ENCODE measurements around the gene FBXO48.

FBXO48 gene

DNA sequence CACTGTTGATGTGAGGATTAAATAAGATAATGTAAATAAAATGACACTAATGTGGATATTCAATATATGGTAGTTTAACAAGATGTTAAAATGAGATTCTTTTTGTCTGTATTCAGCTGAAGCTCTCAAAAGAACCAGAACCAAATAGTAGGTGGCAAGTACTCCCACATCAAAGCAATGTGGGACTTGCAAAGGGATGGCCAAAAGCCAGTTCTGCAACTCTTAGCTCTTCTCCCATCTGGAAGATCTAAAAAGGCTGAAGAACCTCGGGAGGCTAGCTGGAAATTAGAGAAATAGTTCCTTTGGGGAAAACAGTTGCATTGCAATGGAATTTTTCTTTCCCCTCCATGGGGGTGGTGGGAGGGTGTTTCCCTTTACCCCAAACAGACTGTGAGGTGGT, 48.7 kb downstream of the FBXO48 start:
- Mint-ChIP-seq H3K36me3 (ENCODE audit: low read depth) (no peaks in the 10 kb centered on the region), H3K27me3 (ENCODE audit: low read depth) (peaks cover 7% of the 10 kb centered on the region), H3K4me3 (no peak overlapping the region), H3K4me1 (ENCODE audit: low read depth) (peaks cover 15% of the 10 kb centered on the region), H3K27ac (no peak overlapping the region), H3K9me3 (no peaks in the 10 kb centered on the region)

DNA sequence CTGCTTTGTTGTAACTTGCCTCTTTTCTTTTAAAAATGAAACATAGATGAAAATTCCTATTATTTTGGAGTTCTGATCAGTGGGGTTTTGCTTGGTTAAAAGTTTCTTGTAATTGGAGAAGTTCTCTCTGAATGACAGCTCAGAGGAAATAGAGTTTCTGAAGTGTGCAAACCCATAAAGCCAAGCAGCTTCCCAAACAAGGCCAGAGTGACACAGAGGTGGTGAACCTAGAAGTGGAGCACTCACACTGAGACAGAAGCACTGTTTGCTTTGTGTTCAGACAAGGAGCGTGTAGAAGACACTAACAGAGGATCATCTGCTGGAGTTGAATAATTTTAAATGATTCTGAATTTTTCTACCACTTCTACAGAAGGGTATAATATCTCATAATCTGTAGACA, 49.2 kb downstream of the FBXO48 start:
- H3K4me3 Mint-ChIP-seq: no peak overlapping the region
- peak overlapping the region; percentile 68 for H3K27ac Mint-ChIP-seq
- peaks cover 15% of the 10 kb centered on the region for H3K4me1 Mint-ChIP-seq (ENCODE audit: low read depth)

DNA sequence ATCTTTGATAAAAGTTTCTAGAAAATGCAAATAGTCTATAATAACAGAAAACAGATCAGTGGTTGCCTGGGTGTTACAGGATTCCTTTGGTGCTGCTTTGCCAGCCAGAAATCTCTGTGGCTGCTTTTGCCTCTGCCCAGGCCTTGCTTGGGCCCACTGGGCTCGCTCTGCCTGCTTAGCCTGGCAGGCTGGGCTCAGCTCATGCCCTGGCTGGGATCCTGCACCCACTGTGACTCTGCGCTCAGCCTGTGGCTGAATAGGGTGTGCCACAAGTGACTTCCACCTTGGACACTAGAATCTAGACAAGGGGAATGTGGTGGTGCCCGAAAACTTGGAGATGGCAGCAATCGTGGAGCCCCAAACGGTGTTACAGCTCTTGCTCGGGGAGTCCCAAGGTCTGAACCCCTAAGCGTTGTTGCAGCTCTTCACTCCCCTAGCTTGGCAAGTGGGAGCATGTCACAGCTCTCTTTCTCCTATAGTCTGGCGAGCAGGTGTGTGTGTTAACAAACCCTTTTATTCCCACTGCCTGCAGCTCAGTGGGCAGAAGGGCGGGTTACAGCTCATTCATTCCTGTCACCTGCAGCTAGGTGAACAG, 50.9 kb downstream of the FBXO48 start:
- no peak overlapping the region for H3K27ac Mint-ChIP-seq
- H3K36me3 Mint-ChIP-seq (ENCODE audit: low read depth): no peaks in the 10 kb centered on the region
- peaks cover 7% of the 10 kb centered on the region for H3K27me3 Mint-ChIP-seq (ENCODE audit: low read depth)
- H3K9me3 Mint-ChIP-seq: no peaks in the 10 kb centered on the region
- peaks cover 17% of the 10 kb centered on the region for H3K4me1 Mint-ChIP-seq (ENCODE audit: low read depth)
- H3K4me3 Mint-ChIP-seq: no peak overlapping the region

More for the DNA sequence above, 49.2 kb downstream of the FBXO48 start:
- Mint-ChIP-seq H3K36me3 (ENCODE audit: low read depth) (no peaks in the 10 kb centered on the region), H3K27me3 (ENCODE audit: low read depth) (peaks cover 7% of the 10 kb centered on the region), H3K9me3 (no peaks in the 10 kb centered on the region)

DNA sequence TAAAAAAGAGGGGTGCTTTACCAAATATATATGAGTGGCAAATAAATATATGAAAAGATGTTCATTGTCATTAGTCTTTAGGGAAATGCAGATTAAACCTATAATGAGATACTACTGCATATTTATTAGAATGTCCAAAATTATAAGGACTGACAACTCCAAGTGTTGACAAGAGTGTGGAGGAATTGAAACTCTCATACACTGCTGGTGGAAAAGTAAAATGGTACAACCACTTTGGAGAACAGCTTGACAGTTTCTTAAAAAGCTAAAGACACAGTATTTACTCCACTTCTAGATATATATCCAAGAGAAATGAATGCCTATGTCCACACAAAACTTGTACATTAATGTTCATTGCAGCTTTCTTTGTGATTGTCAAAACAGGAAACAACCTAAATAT, 51.6 kb downstream of the FBXO48 start:
- no peaks in the 10 kb centered on the region for H3K9me3 Mint-ChIP-seq
- H3K27ac Mint-ChIP-seq: no peak overlapping the region
- no peaks in the 10 kb centered on the region for H3K36me3 Mint-ChIP-seq (ENCODE audit: low read depth)
- H3K4me1 Mint-ChIP-seq (ENCODE audit: low read depth): peaks cover 17% of the 10 kb centered on the region
- no peak overlapping the region for H3K4me3 Mint-ChIP-seq
- H3K27me3 Mint-ChIP-seq (ENCODE audit: low read depth): peaks cover 7% of the 10 kb centered on the region

DNA sequence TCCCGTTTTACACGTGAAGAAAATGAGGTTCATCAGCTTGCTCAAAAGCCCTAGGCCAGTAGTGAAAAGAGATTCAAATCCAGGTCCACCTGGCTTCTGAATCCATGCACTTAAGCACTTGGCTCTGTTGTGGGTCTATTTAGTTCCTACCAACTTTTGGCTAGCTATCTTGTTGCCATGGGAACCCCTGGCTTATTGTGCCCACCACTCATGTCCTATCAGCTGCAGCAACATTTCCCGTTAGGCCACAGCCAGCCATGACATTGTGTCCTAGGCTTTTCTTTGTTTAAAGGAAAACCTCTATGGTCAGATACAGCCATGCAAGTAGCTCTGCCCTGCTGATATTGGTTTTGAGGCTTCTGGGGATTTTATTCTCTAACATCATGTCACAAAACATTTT, 52.2 kb downstream of the FBXO48 start:
- no peak overlapping the region for H3K27ac Mint-ChIP-seq
- H3K27me3 Mint-ChIP-seq (ENCODE audit: low read depth): peaks cover 13% of the 10 kb centered on the region
- no peak overlapping the region for H3K4me3 Mint-ChIP-seq
- H3K9me3 Mint-ChIP-seq: no peaks in the 10 kb centered on the region
- H3K36me3 Mint-ChIP-seq (ENCODE audit: low read depth): no peaks in the 10 kb centered on the region
- H3K4me1 Mint-ChIP-seq (ENCODE audit: low read depth): peaks cover 17% of the 10 kb centered on the region

DNA sequence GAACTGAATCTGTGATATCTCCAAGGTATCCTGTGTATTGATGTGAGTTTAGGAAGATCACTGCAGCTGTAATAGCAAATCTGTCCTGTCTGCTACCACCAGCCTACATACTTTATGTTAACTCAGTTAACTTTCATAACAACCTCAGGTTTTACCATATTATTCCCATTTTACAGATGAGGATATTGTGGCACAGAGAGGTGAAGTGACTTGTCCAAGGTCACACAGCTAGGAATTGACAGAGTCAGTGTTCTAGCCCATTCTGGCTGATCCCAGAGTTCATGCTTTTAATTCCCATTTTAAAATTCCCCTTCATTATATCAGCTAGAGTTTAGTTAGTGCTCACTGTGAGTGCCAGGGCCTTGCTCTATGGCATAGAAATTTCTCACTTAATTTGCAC, 52.6 kb downstream of the FBXO48 start:
- Mint-ChIP-seq H3K4me3 (no peak overlapping the region), H3K36me3 (ENCODE audit: low read depth) (no peaks in the 10 kb centered on the region), H3K27me3 (ENCODE audit: low read depth) (peaks cover 15% of the 10 kb centered on the region), H3K27ac (no peak overlapping the region), H3K4me1 (ENCODE audit: low read depth) (peaks cover 17% of the 10 kb centered on the region), H3K9me3 (no peaks in the 10 kb centered on the region)

DNA sequence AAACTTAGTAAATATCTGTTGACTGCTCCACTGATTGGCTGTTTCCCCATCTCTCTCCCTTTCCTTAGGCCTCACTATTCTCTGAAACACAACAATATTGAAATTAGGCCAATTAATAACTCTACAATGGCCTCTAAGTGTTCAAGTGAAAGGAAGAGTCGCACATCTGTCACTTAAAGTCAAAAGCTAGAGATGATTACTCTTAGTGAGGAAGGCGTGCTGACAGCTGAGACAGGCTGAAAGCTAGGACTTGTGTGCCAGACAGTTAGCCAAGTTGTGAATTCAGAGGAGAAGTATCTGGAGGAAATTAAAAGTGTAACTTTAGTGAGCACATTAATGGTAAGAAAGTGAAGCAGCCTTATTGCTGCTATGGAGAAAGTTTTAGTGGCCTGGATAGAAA, 53.6 kb downstream of the FBXO48 start:
- Mint-ChIP-seq H3K27ac (no peak overlapping the region), H3K36me3 (ENCODE audit: low read depth) (no peaks in the 10 kb centered on the region), H3K9me3 (peaks cover 6% of the 10 kb centered on the region), H3K27me3 (ENCODE audit: low read depth) (peaks cover 22% of the 10 kb centered on the region), H3K4me1 (ENCODE audit: low read depth) (peaks cover 17% of the 10 kb centered on the region), H3K4me3 (no peak overlapping the region)

DNA sequence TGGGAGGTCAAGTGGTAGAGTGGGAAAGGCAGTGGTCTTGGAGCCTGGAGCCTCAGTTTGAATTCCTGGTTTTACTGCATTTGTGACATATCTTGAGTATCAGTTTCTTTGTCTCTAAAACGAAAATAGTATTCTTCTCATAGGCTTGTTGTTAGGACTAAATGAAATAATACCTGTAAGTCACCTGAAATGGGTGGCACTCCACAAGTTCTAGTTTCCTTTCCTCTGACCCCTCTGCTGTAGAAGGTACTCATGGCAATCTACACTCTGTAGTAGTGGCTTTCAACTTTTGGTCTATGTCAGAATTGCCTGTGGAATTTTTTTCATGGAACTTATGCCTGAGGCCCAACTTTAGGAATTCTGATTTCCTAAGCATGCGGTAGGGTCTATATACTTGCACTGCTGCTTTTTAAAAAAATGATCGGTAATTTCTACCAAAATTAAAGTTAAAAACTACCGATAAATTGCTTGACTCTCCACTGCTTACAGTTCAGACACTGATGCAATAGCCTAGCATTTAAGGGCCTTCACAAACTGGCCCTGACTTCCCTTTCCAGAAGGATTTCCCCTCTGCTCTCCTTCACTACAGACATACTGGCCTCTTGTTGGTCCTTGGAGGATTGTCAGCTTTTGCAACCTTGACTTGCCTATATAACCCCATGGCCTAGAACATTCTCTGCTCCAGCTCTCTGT, 54.8 kb downstream of the FBXO48 start:
- Mint-ChIP-seq H3K4me3 (no peak overlapping the region), H3K36me3 (ENCODE audit: low read depth) (peaks cover 9% of the 10 kb centered on the region), H3K9me3 (peaks cover 18% of the 10 kb centered on the region), H3K4me1 (ENCODE audit: low read depth) (peaks cover 7% of the 10 kb centered on the region), H3K27me3 (ENCODE audit: low read depth) (peaks cover 34% of the 10 kb centered on the region), H3K27ac (no peak overlapping the region)

DNA sequence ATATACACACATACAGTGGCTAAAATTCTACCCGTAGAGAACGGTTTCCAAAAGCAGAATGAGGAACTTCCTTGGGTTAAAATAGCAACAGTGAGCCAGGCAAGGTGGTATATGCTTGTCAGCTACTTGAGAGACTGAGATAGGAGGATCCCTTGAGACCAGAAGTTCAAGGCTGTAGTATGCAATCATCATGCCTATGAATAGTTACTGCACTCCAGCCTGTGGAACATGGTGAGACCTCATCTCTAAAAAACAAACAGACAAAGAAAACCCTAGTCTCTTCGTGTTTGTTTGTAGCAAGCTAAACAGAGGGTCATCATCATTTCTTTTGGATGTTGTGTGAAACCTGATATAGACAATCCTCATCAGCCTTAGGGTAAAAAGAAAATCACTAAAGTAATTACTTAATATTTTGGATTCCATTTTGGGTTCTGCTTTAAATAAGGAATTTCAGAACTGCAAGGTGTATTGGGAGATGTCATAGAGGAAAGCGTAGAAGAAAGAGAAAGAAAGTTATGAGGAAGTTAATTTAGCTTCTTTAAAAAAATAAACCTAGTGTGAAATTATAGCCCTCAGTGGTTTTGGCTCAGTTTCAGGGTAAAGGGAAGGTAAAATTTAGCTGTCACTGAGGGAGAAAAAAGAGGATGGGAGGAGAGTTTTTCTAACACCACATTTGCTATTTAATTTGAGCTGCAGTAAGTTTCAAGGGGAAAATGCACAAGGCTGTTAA, 55.5 kb downstream of the FBXO48 start:
- Mint-ChIP-seq H3K9me3 (peaks cover 20% of the 10 kb centered on the region), H3K27ac (no peak overlapping the region), H3K36me3 (ENCODE audit: low read depth) (peaks cover 11% of the 10 kb centered on the region), H3K4me1 (ENCODE audit: low read depth) (peaks cover 5% of the 10 kb centered on the region), H3K4me3 (no peak overlapping the region), H3K27me3 (ENCODE audit: low read depth) (peaks cover 36% of the 10 kb centered on the region)

Data from T-helper 1 cell treated with Interleukin-12 subunit alpha and Interleukin-12 subunit beta and Interleukin-4 antibody, amounts not matched to agents 30 μg/mL and 1 μg/mL, for 36 hours (primary cell).